ENCODE results near the gene TNFSF8.

Gene TNFSF8

DNA sequence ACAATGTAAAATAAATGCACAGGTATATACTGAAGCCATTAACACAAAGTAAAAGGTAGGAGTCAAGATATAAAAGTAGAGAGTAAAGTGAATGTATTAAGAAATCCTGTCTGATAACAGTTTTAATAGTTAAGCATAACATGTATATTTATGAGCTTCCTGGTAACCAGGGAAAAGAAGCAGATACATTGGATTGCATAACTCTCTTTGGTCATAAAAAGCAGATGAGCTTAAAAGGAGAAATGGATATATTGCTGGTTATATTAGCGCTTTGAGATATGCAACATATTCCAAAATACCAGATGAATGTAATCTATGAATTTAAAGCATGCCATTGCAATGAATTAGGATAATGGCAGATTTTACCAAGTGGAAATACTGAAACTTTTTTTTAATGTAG is 6.2 kb upstream of the TNFSF8 start:
- peak; percentile 2 for DNase-seq (ENCODE audit: low read depth)

DNA sequence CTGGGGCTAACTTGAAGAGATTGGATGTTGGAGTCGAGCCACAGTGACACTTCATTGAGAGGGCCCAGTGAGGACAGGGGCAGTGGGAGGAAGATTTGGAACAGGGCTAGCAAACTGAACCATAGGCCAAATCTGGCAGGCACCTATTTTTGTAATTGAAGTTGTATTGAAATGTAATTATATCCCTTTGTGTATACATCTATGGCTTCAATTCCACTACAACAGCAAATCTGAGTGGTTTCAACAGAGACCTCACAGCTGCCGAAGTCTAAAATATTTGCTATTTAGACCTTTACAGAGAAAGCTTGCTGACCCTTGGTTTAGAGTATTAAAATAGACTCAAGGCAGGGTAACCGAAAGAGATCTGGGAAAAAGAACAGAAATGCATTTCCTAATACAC is 4.7 kb upstream of the TNFSF8 start:
- no peak for DNase-seq (ENCODE audit: low read depth)

DNA sequence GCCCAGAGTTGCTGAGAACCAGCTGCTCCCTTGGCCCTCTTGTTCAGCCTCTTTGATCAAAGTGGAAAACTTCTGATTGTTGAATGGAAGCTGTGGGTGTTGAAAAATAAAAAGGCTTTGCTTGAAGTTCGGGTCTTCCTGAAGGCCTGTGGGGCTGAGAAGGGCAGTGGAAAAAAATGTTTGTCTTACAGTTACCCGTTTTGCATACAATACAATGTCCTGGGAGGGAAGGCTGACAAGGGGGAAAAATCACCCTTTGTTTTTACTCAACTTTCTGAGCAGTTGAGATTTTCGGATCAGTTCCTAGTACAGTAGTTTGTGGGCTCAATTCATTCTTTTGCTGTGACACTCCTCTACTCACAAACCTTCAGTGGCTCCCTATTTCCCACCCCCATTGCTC is 2.1 kb upstream of the TNFSF8 start:
- no peak for DNase-seq (ENCODE audit: low read depth)

DNA sequence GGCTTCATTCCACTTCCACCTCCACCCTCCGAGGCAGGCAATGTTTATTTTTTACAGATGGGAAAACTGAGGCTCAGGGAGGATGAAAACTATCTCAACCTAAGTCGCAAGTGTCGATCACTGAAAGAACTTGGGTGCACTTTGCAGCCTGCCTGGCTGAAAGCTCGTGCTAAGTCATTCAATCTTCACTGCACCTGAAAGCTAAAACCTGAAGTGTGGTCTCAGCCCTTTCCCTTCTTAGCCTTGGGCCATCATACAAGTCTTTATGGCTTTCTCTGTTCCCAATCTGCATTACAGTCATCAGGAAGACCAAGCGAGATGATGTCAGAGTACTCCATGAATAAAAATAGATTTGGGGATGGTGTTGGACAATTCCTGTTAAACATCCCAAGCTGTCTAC is 1.0 kb upstream of the TNFSF8 start:
- DNase-seq (ENCODE audit: low read depth) = no peak

DNA sequence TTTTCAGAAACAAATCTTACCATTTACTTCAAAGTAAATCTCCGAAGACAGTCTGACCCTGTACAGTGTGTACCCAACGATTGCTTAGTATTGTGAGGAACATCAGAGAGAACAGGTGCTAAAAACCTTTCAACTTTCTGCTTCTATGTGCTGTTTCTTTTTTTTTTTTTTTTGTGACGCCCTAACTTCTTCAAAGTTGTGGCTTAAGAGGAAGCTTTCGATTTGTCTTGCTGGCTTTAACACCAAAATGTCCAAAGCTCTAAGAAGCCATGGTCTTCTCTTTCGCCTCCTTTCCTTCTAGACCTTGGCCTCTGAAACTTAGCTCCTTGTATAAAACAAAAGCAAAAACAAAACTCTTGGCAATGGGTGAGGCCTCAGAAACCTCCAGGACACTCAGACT is 1.2 kb downstream of the TNFSF8 start:
- DNase-seq (ENCODE audit: low read depth) = no peak

DNA sequence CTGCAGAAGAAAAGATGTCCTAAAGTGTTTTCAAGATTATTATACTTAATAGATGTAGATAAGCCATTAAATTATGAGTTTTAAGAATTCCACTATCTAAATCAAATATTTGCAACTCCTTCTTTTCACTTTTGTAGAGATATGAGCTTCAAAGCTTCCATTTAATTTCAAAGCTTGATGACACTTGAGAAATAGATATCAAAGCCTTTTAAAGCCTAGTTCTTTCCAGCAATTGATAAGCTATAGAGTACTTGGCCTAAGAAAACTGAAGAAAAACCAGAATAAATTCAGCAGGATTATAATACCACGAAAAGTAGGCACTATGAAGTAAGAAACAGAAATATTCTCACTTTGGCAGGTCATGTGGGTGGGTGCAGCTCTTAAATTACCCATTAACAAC is 1.7 kb downstream of the TNFSF8 start:
- DNase-seq (ENCODE audit: low read depth) = no peak

DNA sequence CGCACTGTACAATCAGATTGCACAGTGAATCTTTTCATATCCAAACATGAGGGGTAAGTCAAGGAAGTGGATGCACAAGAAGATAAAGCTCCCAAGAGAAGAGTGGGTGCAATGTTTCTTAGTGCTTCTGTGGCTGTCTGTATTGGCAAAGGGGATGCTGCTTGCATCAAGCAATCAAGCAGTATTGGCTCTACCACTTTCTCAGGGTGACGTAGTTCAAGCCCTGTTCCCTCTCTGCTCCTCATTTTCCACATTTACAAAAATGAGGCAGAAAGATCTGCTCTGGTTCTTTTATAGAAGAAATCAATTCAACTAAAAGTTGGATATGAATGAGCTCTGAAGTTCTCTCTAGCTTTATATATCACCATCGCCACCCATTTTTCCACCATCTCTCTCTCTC is 2.3 kb downstream of the TNFSF8 start:
- DNase-seq (ENCODE audit: low read depth) = no peak

DNA sequence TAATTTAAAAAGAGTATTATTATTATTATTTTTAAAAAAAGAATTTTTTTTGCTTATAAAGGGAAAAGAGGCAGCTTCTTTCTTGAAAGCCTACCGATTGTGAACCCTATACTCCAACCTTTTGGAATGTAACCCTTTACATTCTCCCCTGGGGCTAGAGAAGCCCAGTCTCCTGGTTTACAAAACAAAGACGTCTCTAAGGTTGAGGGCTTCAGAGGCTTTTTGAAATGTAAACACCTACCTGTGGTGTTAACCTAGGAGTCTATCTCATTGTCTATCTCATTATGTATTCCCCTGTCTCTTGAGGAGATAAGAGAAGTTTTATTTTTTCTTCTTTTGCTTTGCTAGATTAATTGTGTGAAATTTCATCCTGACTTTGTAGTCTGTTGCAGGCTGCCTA is 4.7 kb downstream of the TNFSF8 start:
- DNase-seq (ENCODE audit: low read depth) = no peak

DNA sequence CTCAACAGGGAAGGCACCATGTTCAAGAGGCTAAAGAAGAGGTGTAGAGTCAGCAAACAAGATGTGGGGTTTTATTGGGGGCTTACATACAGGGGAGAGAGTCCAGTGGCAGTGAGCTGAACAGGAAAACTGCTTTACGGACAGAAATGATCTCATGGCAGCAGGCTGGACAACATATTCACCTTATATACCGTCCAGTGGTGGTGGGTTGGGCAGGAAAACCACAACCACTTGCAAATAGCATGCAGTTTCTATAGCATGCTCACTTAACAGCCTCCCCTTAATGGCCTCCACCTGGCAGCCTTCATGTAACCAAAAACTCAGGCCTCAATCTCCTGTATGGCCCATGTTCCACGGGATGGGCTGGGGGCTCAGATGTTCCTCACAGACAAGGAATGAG is 5.4 kb downstream of the TNFSF8 start:
- DNase-seq (ENCODE audit: low read depth) = no peak

DNA sequence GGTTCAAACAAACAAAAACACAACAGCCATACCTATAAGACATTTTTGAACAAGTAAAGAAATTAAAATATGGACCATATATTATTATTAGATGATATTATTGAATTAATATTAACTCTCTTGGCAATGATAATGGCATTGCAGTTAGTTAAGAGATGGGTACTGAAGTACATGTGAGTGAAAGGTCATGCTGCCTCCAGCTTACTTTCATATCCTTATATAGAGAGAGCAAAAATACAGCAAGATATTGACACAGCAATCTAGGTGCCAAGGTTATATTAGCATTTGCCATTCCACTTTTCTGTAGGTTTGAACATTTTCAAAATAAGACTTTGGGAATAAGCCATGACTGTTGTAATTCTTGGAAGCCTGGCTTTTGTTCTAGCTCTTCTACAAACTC is 6.1 kb downstream of the TNFSF8 start:
- no peak for DNase-seq (ENCODE audit: low read depth)

DNA sequence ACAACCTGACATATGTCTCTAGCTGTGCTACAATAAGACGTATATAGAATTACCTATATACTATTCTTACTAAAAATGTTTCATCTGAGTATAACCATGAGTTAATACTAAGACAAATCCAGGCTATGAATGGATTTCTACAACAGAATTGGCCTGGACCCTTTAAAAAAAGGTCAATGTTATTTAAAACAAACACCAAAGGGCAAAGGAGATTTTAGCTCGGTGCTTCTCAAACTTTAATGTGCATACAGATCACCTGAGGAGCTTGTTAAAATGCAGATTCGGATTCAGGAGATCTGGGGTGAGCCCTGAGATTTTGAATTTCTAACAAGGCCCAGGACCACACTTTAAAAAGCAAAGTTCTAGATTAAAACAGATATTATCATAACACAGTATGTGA is 6.5 kb downstream of the TNFSF8 start:
- DNase-seq (ENCODE audit: low read depth) = no peak

DNA sequence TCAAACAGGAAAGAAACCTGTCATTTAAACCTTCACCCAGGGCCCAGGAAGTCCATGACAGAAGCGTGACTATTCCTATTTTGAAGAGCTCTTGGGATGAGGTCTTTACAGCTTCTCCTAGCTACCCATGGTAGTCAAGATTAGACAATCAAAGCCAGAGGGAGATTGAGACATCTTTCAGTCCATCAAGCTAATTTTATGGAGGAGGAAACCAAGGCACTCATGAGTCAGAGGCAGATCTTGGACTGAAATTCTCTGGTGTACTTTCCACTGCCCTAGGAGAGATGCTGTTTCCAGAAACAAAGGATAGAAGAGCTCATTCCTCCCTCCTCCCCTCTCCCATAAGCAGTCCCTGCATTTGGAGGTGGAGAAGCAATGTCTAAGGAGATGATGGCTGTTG is 9.2 kb downstream of the TNFSF8 start:
- no peak for DNase-seq (ENCODE audit: low read depth)

DNA sequence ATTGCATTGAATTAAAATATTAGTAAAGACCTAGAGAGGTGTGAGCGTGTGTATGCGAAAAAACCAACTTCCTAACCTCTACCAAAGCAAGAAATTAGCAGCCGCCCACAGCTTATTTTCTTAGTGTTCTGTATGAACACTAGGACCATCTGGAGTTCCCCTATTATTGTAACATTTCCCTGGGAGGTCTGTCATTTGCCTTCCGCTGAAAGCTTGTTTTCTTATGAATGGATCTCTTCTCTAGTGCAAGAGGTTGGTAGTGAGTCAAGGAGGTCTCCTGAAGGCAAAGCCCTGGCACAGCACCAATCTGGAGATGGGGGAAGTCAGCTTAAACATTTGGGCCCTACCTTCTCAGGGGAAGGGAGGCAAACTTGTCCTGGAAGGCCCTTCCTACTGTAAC is 10.8 kb downstream of the TNFSF8 start:
- DNase-seq (ENCODE audit: low read depth) = no peak

DNA sequence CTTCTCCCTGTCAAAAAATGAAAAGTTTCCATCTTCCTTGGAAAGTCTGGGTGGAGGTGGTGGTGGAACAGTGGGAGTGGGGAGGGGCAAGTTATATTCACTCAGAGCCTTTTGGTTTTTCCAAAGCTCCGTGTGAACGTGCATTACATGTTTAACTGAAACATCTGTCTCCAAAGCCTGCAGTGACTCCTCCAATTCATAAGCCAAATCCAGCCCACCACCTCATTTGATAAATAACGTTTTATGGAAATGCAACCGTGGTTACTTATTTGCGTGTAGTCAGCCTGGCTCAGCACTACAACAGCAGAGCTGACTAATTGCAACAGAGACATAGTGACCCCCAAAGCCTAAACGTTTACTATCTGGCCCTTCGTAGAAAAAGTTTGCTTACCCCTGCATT is 13.9 kb downstream of the TNFSF8 start:
- no peak for DNase-seq (ENCODE audit: low read depth)

DNA sequence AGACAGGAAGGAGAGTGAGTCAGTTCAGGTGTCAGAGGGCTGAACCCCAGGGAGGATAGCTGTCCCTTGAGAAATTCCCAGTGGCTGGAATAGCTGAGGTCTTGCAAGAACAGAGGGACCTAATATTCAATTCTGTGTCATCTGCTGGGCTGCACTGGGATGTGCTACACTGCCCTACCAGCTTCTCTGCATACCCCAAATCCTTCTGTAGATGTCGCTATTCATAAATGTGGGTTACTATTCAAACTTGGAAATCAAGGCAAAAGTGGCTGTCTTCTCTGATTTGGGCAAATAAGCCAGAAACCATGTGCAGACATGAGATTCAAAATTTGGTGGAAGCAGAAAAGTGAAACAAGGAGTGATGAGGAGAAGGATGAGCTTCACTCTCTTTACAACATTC is 16.3 kb downstream of the TNFSF8 start:
- DNase-seq (ENCODE audit: low read depth) = no peak

DNA sequence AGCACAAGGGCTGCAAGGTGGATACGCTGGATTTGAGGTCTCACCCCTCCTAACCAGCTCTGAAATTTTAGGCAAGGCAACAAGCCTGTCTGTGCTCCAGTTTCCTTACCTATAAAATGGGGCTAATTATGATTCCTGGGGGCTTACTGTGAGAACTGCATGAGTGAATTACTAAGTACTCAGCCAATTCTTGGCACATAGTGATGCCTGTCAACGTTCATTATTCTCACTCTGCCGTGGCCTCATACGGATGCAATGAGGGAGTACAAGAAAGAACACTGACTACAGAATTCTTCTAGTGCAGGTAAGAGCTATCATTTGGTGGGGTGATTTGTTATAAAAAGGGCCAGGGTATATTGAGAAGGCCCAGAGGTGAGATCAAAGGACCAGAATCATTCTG is 16.7 kb downstream of the TNFSF8 start:
- DNase-seq (ENCODE audit: low read depth) = no peak

DNA sequence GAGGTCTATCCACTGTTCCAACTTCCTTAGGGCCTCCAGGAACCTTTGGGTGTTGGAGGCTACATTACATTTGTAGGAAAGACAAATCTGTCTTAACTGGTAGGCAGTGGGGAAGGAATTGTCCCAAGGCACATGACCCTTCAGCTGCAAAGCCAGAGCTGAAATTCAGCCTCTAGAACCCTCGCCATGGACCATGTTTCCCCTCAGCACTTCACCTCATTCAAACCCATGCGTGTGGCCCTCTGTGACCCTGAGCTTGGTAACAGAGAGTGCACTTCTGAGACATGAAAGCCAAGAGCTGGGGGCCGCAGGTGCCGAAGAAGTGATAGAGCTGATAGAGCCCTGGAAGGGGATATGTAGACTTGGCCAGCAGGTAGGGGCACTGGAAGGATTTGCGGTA is 17.2 kb downstream of the TNFSF8 start:
- DNase-seq (ENCODE audit: low read depth) = no peak

DNA sequence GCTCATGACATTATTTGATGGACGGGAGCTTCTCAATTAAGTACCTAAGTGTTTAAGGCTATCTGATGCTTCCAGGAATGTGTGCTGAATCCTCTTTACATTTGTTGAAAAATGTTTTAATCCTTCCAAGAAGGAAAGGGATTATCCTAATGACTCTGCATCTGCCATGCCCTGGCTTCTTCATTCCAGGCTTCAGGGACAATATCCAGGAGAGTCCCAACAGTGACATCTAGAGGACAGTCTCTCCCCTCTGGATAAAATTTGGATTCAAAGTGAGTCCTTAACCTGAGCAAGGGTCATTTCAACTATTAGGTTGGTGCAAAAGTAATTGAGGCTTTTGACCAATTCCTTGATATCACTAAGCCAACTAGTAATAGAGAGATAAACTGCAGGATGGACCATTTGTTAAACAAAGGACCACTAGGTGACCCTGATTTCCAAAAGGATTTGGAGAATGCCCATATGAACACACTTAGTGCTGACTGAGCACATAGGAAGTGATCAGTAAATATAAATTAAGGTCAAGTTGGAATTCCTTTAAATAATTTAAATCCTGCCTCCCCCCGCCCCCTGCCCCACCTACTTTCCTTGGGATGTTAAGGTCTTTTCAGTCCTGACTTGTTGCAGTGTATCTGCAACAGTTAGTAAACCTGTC is 19.1 kb downstream of the TNFSF8 start:
- peak; percentile 24 for DNase-seq (ENCODE audit: low read depth)

DNA sequence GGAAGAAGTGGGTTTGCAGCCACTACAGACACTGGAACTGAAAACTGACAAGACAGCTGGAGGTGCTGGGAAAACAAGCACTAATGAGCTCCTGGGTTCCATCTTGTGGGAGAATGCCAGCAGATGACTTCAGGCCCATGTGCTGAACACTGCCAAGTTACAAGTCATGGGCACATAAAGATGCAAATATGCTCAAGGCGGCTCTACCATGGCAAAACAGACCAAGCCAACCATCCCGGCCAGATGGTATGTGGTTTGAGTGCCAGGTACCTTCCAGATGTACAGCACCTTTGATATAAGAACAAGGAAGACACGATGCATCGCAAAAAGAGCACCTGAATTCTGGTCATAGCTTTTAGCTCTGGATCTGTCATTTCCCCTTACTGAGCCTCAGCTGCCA is 19.9 kb downstream of the TNFSF8 start:
- DNase-seq (ENCODE audit: low read depth) = no peak

DNA sequence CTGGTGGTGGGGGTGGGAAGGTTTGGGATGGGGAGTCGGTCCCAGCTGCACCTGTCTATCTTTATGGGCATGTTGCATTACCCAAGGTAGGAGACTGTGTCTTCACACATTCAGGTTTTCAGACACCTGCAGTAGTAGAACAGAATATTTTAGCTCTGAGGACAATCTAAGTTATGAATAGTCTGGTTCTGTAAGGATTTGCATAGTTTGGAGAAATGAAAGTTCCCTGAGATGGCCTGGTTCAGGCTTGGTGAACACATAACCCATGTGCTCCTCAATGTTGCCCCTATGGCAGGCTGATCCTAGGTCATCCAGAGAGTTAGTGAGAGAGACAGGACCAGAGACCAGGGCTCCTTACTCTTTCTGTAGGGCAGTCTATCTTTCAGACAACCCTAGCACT is 20.7 kb downstream of the TNFSF8 start:
- no peak for DNase-seq (ENCODE audit: low read depth)

DNA sequence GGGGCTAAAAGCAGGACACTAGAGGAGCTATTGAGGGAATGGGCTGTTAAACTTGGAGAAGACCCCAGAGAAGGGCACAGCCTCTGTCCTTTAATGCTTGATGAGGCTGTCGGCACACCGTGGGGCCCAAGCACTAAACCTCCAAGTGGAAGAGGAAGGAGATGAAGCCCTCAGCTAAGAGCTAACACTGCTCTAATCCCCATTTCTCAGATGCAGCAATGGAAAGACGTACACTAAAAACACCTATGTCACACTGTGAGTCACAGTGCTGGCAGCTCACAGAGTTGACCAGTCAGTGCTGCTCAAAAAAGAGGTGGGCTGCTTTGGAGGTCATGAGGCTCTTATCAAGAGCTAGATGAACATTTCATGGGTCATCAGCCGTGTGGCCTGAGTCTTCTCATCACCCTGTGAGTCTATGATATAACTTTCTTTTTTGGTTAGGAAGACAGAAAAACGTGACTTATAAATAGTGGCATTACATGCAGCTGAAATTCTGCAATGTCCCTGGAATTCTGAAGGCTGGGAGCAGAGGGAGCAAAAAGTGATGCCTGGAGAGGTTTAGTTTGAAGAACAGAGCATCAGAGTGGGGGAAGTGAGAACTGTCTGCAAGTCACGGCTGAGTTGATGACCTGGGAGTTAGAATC is 21.5 kb downstream of the TNFSF8 start:
- peak; percentile 45 for DNase-seq (ENCODE audit: low read depth)

DNA sequence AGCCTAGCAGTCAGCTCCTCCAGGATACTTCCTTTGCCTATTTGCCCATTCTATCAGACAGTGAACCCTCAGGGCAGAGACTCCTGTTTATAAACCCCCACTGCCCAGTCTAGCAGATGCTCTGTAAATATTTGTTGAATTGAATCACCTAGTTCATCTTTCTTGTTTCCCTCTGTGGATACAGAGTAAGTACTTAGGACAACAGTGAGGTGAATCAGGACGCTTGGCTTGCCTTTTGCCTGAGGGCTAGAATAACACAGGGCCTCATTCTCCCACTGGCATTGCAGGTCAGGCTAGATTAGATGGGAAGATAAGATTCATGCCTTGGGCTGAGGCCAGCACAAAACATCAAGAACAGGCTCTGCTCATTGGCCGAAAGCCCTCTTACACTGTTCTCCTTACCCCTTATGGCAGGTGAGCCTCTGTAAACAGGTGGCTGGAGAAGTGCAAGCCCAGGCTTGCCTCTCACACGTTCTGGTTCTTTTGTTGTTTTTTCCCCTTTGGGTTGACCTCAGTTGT is 22.2 kb downstream of the TNFSF8 start:
- peak; percentile 69 for DNase-seq (ENCODE audit: low read depth)

DNA sequence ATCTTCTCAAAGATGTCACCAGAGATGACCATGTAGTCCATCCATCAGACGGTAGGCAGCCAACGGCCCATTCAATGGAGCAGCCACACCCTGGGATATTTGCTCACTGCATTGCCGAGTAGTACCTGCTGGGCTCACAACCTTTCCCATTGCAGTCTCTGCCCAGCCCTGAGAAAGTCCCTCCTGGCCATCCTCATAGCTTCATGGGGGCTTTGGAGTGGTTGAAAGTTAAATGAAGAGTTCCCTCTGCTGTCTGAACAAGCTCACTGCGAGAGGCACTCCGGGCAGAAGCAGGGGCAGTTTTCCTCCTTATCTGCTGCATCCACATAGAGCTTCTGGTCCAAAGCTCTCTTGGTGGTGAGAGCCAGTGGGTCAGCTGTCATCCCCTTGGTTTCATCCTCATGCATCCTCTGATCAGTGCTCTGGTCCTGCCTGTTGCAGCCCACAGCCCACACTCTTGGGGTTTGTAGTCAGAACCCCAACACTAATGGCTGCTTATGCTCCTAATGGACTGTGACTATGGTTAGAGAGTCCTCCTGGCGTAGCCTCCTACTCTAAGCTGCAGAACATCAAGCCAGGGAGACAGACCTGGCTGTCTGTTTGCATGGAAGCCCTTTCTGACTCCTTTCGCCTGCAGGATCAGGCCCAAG is 23.3 kb downstream of the TNFSF8 start:
- DNase-seq (ENCODE audit: low read depth) = peak; percentile 55
